HG03066 (cell line): ENCODE data around the gene PIGH.
"Not testable (repeated sequence)": the region's sequence is repeated elsewhere in the genome, so short reads cannot be mapped to it uniquely, and the experiment has no call there.

Experiments
- ATAC-seq: cut with Tn5 transposase; IDR thresholded peaks from one replicate; pipeline ENCODE4 v1.9.1; 2021; ENCODE audit warnings: low read depth; ENCODE audit not compliant: unreplicated experiment

PIGH gene, protein sequence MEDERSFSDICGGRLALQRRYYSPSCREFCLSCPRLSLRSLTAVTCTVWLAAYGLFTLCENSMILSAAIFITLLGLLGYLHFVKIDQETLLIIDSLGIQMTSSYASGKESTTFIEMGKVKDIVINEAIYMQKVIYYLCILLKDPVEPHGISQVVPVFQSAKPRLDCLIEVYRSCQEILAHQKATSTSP

GRCh38 chr14:67599698-67600561, at the start of gene PIGH:
PIGH (minus strand) TSS chr14:67600268; CDS start chr14:67600203, 65 bp downstream.
- ATAC-seq, result peak; percentile 94

DNA sequence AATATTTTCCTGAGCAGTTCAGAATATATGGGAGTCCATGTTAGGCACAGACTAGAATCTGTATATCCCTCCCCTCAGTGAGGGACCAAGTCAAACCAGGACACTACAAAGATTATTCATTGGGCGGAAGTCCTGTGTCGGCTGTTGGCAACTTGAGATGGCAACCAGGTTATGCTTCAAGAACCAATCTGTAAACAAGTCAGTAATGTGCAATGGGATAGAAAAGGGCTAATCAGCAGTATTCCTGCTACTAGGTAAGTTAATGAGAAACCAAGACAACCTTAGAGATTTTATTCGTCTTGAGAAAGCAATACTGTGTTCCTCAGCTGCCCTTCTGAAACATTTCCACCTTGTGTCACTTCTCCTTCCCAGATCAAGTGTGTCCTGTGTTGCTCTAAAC, 46.1 kb upstream of the PIGH start:
- ATAC-seq, result no peak

GRCh38 chr14:67645414-67645813, 45.3 kb upstream of the PIGH start:
- ATAC-seq, result no peak

- ATAC-seq, result no peak
Observed at GRCh38 chr14:67644428-67644827, 44.4 kb upstream of the PIGH start.

DNA sequence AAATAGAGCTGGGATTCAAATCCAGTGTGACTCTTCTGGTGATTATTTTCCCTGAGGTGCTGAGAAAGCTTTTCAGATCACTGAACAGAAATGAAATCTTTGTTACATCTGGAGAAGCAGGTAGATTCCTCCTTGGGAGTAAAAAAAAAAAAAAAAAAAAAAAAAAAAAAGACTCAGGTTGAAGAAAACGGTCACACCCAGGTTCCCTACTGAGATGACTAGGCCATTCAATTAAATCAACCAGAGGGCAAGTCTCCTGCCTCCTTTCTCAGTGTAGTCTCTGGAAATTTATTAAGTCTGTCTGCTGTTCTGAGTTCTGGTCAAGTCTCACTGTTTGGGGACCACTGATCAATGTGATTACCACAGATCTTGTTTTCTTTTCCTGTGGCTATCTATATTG, 43.6 kb upstream of the PIGH start:
- no peak for ATAC-seq

DNA sequence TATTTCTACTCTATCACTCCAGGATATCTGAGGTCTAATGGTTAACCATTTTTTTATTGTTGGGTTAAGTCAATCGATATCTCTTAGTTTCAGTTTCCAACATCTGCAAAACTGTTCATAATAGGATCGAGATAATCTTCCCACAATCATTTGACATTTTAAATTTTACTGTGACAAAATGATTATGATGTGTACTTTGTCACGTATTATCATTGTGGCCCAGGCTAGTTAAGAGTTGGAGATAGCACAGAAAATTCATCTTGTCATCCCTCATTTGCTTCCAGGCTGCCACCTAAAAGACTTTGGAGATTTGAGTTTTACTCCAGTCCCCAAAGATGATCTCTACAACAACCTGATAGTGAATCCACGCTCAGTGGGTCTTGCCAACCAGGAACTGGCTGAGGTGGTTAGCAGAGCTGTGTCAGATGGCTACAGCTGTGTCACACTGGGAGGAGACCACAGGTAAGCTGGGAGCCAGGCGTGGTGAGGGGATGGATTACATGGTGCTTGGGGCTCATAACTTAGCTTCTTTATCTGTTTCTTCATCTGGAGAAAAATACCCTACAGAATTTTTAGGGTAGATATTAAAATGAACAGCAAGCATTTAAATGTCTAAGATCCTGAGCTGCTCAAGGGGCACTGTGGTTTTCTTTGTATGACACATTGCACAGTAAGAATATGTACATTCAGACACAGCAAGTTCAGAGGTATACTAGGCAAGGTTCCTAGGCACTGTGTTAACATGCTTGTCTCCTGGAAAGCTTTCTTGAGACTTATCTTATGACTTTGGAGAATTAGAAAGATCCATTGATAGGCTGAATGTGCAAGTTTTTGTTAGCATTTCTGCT, 42.1 kb upstream of the PIGH start:
- ATAC-seq, result no peak

DNA sequence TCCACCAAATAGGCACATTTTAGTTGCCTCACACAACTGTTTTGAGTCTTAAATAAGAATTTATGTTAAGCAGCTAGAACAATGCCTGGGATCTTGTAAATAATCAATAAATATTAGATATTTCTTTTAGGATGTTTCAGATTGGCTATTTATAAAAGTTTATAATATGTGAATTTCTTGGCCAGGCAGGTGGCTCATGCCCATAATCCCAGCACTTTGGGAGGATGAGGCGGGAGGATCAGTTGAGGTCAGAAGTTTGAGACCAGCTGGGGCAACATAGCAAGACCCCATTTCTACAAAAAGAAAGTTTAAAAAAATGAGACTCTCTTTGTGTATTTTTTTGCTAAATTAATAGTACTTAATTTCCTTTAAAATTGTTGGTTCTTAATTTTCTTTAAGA, 41.4 kb upstream of the PIGH start:
- ATAC-seq, result no peak

- ATAC-seq, result no peak
Observed at GRCh38 chr14:67638642-67639041, 38.6 kb upstream of the PIGH start.

GRCh38 chr14:67636361-67636919, 36.4 kb upstream of the PIGH start:
- no peak for ATAC-seq

DNA sequence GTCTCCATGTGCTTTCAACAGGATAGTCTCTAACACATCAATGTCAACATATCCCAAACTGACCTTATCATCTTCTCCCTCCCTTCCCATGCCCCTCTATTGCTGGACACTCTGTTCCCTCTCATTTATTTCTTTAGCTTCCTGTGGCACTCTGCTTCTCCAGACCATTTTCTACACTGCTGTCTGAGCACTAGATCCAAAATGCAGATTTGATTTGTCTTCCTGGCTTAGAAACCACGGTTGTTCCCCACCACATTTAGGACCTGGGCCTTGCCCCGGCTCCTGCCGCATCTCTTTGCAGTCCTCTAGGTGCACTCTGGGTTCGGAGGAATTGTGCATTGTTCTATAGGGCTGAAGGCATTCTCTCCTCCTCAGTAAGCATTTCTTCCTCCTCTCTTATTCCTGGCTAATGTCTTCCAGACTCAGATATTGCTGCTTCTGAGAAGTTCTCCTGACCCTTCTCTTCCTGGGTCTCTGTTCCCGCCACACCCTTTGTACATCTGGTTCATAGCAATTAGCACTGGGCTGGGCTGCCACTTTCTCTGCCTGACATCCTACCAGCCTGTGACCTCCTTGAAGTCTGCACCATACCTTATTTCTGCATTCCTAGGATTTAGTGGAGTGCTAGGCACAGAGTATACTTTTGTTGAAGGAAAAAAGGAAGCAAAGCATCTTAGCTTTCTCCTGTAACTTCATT, 33.5 kb upstream of the PIGH start:
- no peak for ATAC-seq

GRCh38 chr14:67630938-67631337, 30.9 kb upstream of the PIGH start:
- ATAC-seq, result no peak

DNA sequence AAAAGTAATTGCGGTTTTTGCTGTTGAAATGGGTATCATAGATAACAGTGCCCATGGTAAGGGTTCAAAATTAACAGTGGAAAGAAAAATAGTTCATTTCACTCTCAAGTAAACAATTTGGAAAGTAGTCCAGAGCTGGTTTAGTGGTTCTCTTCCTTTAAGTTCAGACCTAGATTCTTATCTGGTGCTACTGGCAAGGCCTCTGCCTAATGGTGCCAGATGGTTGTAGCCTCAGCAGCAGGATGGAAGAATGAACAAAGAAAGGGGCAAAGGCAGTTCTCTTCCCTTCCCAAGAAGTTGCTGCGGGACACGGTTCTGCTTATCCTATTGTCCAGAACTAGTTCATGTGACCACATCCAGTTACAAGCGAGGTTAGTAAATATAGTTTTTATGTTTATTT, 30.1 kb upstream of the PIGH start:
- ATAC-seq, result no peak

DNA sequence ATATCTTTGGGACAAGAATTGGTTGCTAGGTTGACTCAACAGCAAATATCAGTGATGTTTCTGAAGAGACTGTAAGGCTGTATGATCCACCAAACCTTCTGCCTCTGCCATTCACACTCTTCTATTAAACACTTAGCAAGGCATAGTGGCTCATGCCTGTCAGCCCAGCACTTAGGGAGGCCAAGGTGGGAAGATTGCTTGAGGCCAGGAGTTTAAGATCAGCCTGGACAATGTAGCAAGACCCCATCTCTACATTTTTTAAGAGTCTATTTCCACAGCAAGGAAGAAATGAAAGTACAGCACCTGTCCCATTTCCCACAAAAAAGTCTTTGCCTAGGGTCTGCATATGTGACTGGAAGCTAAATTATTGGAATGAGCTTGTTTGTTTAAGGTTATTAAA, 27.5 kb upstream of the PIGH start:
- ATAC-seq, result no peak

DNA sequence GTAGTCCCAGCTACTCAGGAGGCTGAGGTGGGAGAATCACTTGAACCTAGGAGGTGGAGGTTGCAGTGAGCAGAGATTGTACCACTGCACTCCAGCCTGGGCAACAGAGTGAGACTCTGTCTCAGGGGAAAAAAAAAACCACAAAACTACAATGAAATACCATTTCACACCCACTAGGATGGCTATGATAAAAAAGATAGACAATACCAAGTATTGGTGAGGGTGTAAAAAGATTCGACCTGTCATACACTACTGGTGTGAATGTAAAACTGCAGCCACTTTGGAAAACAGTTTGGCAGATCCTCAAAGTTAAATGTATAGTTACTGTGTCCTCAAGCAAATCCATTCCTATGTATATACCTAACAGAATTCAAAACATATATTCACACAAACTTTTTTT, 26.1 kb upstream of the PIGH start:
- ATAC-seq, result not testable (repeated sequence)

DNA sequence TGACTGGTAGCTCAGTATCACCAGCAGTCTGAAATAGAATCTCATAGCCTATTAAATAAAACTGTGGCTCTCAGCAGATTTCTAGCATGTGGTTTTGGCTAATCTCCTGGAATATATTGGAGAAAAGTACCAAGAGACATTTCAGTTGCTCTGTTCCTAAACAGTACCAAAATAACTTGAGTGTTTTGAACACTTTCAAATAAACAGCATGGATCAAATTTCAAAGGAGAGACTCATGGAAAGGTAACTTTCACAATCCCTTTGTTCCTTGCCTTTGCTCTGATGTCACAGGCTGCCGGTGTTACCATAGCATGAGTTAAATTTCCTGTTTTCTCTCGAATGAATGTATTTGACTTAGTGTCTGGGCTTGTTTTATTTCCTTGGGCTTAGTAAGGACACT, 23.0 kb upstream of the PIGH start:
- no peak for ATAC-seq

DNA sequence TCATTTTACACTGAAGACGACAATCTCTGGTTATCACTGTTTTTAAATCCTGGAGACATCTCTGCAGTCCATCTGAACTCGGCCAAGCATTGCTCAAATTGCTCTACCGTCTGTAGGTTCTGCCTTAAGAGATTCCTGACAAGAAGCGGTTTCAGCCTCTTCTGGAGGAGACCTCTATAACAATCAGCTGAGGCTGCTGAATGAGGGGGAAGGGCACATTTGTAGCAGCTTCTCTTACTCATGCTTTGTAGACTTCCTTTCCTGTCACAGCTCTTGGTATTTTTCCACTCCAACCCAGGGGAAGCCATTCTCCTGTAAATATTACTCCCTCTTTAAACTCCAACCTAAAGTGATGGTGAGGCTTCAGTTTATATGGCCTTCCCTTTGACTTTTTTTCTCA, 22.6 kb upstream of the PIGH start:
- ATAC-seq, result no peak

GRCh38 chr14:67620217-67620785, 20.2 kb upstream of the PIGH start:
- ATAC-seq, result no peak

- ATAC-seq, result peak; percentile 95
Observed at GRCh38 chr14:67619446-67620216, 19.6 kb upstream of the PIGH start, which contains the start of gene ARG2. ARG2 (plus strand) TSS chr14:67619920; CDS start chr14:67619978, 58 bp downstream.

DNA sequence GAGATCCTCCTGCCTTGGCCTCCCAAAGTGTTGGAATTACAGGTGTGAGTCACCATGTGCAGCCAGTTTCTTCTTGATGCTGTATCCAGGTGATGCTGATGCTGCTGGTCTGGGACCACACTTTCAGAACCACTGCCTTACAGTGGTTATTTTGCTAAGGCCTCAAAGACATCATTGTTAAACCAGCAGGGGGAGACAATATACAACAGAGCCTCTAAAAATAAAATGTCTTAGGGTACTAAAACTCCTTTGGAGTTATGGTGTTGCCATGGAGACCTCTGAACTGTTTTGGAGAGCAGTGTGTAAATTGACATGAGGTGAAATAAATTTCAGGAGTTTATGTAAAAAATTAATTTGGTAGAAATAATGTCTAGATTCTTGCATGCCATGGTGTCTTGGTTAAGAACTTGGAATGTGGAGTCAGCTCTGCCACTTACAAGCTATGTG, 18.6 kb upstream of the PIGH start:
- ATAC-seq, result no peak
